Measurements from ENCODE around the gene STRN.
"Not testable (repeated sequence)": the region's sequence is repeated elsewhere in the genome, so short reads cannot be mapped to it uniquely, and the experiment has no call there.

The STRN gene

DNA sequence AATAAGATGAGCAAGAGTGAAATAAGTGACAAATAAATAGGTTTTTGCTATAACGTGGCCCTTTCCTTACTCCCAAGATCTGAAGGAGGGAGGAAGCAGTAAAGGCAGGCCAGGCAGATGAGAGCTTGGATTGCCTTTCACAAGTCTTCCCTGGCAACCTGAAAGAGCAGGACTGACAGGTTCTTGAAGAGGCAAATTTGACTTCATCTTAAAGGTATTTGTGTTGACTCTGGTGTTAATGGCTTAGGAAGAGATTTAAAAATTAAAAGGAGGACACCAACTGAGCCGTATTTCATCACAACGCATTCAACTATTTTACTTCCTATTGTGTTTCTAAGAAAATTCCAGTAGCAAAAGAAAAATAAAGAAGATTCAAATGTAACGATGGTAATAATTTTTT is 3.2 kb downstream of the STRN start:
- no peak for DNase-seq (ENCODE audit: low spot score)

DNA sequence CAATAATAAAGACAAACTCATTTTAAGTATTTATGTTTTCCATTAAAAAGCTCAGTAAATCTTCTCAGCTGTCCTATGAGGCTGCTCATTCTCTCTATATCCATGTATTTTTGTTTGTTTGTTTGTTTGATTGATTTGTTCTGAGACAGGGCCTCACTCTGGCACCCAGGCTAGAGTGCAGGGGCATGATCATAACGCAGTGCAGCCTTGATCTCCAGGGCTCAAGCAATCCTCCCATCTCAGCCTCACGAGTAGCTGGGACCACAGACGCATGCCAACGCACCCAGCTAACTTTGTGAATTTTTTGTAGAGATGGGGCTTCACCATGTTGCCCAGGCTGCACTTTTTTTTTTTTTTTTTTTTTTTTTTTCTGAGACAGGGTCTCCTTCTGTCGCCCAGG is 5.6 kb downstream of the STRN start:
- no peak for DNase-seq (ENCODE audit: low spot score)

DNA sequence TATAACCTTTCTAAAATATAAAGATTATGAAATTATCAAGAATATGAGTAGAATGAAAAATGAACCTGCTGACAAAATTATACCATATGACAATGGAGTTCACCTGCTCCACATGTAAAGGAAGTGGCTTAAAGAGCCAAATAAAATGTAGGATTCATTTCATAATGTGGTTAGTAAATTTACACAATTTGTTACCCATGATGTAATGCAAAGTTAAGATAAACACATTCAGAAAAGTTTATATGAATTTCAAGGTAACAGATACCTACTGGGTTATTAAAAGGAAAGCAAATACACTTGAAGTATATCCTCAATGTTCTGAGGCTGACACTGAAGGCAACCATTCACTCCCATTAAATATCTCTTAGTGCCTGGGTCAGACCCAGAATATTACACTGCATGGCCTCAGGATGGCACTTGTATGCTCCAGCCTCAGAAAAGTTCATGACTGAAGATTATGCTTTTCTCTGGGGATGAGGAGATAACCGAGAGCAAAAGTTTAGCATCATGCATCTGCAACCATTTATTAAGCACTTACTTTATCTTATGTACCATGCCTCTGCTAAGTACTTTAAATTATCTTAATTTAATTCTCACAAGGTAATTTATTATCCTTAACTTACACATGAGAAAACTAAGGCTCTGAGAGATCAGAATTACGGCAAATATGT is 6.2 kb downstream of the STRN start:
- no peak for DNase-seq (ENCODE audit: low spot score)

DNA sequence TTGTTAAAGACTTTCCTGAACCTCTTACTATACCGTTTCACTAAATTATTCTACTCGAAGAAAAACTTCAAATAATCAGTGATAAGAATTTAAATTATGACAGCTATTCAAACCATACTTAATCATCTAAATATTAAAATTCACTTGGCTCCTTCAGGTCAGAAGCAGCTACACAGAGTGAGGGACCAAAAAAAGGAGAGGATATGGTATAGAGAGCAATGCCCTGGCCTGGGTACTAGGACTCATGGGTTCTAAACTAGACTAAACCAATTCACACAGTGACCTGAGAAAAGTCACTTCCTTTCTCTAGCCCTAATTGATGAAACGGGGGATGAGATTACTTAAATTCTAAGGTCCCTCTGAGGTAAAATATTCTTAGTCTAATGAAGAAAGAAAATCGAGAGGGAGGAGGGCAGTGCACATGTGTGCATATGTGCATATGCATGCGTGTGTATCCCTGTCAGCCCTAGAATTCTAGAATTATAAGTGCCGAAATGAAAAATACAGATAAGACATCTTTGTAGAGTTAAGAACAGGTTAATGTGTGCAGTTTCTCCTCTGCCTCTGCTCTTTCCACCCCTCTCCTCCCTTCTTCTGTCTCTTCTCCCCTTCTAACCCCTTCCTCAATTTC is 11.2 kb downstream of the STRN start:
- no peak for DNase-seq (ENCODE audit: low spot score)

DNA sequence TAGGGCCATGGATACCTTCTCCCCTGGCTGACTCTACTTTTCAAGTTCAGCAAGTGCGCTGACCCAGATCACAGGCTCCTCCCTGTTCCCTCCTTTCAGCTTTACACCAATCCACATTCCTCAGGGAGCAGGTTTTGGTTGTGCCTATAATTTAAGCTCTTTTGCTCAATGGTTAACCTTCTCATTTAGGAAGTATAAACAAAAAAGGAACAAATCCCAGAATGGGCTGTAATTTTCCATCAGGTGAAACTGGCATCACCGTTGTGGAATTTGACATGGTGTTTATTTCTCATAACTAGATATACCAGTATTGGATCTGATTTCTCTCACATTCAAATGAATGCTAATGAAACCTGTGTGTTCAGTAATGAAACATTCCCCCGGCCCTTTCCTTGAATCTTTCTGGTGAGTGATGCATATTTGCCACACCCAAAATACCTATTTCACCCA is 13.6 kb downstream of the STRN start:
- no peak for DNase-seq (ENCODE audit: low spot score)

DNA sequence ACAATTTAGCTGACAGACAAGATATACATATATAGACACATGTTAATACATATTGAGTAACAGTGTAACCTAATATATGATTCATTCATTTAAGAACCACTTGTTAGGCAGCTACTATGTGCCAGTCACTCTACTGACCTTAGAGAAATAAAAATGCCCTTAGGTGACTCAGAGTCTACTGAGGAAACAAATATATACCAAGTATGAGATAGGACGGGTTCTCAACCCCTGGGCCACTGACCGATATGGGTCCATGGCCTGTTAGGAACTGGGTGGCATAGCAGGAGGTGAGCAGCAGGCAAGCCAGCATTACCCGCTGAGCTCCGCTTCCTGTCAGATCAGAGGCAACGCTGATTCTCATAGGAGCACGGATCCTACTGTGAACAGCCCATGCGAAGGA is 14.8 kb downstream of the STRN start:
- DNase-seq (ENCODE audit: low spot score): no peak

DNA sequence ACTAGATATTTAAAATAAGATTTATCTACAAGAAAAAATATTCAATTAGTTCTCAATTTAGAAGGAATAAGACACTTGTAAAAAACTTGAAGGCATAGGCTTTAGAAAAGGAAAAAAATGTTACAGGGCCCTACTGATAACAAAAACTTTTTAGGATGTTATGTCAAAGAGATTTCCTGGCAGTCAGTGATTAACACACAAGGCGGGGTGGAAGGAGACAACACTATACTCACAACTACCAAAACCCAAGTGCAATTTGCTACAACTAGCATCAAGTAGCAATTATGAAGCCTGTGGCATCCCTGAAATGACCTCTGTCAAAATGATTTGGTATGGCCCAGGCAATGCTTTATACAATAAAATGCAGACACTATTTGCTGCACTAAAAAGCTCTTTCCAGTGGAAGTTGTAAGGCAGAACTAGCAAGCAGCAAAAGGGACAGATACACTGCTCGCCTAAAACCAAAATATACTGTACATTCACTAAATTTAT is 15.3 kb downstream of the STRN start:
- no peak for DNase-seq (ENCODE audit: low spot score)

DNA sequence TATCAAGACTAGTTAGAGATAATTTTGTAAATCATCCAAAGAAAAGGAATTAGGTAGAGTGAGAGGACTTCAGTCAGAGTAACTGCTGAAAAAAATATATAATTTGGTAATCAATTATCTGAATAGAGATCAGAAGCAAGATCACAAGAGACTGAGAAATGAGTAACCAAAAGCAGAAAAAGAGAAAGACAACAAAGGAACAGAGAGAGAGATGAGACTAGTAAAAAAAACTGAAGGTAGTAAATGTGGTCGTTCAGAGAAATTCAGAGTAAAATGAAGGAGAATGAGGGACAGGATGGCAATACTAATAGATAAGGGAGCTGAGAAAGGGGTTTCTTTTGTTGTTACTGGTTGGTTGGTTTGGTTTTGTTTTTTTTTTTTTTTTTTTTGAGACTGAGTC is 16.5 kb downstream of the STRN start:
- DNase-seq (ENCODE audit: low spot score): no peak

DNA sequence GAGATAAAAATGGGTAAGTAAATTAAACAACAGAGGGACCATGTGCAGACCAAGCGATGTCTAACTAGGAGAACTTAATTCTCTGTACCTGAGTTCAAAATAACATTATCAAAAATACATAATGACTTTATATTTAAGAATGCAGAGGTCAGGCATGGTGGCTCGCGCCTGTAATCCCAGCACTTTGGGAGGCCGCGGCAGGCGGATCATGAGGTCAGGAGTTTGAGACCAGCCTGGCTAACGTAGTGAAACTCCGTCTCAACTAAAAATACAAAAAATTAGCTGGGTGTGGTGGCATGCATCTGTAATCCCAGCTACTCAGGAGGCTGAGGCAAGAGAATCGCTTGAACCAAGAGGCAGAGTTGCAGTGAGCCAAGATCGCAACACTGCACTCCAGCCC is 21.1 kb downstream of the STRN start:
- not testable (repeated sequence) for DNase-seq (ENCODE audit: low spot score)

DNA sequence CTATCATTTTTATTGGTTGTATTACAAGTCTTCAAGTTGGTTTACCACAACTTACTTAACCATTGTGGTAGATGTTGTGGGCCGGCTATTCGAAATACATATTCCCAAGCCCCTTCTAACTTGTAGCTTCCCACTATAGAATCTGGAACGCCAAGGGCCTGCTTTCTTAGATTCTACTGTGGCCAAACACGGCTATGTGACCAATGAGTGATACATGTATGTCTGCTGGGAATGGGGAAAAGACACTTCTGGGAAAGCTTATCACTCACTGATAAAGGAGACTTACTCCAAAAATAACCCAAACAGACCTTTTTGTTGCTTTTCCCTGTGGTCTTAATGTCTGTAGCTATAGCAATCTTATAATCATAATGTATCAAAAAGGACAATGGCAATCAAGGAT is 24.5 kb downstream of the STRN start:
- DNase-seq (ENCODE audit: low spot score): no peak

DNA sequence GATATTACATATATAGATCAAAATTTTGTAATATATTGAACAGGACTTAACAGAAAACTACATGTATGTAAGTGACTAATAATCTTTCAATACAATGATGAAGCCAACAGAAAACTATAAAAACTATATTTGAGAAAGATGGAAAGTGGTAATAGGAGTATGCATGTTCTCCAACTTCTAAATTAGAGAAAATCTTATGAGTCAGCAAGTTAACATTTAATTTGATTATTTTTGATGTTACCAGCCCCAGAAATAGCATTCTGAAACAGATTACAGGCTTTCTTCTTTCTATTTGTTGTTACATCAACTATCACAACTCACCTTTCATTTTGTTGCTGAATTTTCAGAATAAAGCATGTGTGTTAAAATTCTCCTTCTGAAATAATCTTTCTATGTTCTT is 29.8 kb downstream of the STRN start:
- not testable (repeated sequence) for DNase-seq (ENCODE audit: low spot score)

DNA sequence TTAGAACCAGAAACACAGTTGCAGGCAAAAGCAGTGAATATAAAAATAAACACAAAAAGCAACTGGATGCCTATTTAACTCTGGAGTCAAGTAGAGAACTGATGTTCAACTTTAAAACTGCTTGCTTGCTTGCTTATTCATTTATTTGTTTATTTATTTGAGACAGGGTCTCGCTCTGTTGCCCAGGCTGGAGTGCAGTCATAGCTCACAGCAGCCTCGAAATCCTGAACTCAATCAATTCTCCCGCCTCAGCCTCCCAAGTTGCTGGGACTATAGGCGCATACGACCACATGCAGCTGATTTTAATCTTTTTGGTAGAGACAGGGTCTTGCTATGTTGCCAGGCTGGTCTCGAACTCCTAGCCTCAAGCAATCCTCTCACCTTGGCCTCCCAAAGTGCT is 34.6 kb downstream of the STRN start:
- DNase-seq (ENCODE audit: low spot score): not testable (repeated sequence)

DNA sequence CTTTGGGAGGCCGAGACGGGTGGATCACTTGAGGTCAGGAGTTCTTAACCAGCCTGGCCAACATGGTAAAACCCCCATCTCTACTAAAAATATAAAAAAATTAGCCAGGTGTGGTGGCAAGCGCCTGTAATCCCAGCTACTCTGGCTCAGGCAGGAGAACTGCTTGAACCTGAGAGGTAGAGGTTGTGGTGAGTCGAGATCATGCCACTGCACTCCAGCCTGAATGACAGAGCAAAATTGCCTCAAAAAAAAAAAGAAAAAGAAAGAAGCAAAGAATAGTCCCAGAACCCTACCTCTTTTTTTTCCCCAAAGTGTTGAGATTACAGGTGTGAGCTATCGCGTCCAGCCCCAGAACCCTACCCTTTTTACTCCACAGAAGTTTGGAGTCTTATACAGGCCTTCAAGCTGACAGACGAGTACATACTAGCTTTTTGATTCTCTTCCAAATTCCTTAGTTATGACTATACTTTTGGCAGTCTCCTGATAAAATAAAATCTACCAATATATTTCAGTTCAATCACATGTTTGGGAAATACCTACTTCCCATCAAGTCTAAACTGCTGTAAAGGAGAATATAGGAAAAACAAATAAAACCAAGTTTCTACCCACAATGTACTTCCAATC is 35.4 kb downstream of the STRN start:
- DNase-seq (ENCODE audit: low spot score): not testable (repeated sequence)

DNA sequence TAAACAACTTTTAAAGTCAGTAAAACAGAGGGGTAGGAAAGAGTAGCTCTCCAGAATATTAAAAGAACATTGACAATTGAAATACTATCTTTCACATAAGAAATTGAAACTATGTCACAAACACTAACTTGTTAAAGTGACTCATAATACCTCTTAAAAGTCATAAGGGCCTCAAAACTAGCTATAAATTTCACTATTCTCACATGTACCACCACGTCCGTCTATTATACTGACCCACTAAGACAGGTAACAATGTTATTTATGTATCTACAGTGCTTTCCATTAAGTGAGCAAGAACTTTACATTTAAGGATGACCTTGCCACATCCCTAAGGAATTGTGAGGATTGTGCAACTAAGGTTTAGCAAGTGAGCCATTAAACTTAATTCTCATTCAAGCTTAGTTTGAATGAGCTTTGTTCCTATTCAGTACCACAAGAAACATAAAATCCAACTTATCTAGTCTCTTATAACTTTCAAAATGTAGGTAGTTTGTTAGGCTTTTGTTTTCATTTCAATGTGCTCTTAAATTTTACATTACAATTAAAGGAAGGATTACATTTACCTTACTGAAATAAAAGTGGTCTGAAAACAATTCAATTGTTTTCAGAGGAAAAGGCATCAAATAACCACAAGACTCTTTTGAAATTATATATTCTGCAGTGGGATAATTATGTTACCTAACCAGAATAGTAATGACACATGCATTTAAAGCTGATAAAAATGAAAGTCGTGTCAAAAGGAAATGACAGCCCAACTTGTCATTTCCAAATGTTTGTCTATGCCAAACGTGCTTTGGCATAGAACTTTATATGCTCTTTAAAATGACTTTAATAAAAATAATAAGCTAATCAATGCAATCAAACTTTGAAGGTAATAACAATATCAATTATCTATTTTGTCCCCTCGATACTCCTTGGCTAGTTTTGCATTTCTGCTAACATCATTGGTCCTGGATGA is 39.9 kb downstream of the STRN start:
- not testable (repeated sequence) for DNase-seq (ENCODE audit: low spot score)

DNA sequence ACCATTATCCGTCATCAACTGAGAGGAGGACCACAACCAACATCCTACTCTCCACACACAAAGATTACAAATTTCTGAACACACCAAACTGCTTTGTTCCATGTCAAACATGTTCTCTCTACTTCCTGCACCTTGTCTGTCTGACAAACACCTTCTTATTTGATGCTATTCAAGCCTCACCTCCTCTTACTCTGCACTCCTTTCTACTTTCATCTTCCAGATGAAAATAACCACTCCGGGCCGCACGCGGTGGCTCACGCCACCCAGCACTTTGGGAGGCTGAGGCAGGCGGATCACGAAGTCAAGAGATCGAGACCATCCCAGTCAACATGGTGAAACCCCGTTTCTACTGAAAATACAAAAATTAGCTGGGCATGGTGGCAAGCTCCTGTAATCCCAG is 43.7 kb downstream of the STRN start:
- DNase-seq (ENCODE audit: low spot score): not testable (repeated sequence)

DNA sequence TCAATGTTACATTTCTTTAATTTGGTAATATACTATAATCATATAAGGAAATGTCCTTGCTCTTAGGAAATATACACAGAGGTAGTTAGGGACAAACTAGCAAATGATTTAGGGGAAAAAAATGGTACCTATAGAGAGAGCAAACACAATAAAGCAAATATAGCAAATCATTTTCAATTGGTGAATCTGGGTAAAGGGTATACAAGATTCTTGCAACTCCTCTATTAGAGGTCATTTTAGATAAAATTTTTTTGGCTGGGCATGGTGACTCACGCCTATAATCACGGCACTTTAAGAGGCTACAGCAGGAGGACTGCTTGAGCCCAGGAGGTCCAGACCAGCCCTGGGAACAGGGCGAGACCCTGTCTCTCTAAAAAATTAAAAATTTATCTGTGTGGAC is 44.4 kb downstream of the STRN start:
- no peak for DNase-seq (ENCODE audit: low spot score)

DNA sequence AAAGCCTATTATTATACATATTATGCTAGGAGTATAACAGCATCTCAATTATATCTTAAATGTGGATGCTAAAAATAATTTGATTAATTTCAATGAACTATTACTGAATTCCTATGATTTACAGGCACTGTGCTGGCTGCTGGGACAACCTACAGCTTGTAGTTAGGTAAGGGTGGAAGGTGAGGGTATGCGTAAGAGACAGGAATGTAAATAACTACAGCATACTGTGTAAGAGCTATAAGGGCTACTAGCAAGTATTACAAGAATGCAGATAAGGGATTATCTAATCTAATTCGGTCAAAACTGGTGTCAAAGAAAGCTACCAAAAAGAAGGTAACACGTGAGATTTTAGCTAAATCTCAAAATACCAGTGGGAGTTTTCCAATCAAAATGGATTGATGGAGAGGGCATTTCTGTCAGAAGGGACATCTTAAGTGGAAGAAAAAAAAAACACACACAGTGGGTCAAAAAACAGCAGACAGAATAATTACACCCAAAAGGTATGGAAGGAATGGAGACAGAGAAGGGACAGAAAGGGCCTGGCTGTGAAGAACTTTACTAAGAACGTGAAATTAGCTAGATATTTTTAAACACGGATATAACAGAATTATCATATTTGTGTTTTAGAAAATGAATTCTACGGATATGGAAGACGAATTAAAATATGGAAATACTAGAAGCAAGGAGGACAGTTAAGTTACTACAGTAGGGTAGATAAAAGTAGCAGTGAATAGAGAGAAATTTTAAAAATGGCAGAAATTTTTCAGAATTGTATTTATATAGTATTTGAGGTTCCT is 47.1 kb downstream of the STRN start:
- DNase-seq (ENCODE audit: low spot score): peak; percentile 23

DNA sequence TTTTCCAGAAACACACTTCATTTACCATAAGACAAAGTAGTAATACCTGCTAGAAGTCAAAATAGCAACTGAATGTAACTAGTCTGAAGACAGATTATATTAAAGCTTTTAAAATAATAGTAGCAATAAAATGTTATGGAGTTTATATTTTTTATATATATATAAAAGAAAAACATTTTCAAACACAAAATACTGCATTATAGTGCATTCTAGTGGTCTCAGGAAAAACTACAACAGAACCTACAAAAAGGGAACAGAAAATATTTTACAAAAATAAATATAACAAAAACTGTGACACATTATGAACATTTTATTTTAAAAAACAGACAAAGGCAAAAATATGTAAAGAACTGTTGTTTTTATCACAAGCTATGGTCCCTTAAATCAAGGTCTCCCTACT is 48.0 kb downstream of the STRN start:
- DNase-seq (ENCODE audit: low spot score): no peak

DNA sequence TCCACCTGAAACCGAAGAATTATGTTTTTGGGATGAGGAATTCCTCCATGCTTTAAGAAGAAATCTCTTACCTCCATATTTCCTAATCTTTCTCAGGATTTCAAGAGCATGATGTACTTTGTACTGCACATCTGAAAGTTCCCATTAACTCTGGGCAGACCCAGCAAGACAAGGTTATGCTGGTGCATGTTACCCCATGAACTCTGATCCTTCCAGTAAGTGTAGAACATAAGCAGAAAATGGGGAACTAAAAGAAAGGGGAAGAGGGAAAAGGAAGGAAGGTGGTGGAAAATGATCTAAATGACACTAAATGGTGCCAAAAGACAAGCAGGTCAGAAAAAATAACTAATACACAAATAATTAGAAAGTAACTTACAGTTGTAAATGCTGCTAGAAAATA is 50.7 kb downstream of the STRN start:
- no peak for DNase-seq (ENCODE audit: low spot score)

DNA sequence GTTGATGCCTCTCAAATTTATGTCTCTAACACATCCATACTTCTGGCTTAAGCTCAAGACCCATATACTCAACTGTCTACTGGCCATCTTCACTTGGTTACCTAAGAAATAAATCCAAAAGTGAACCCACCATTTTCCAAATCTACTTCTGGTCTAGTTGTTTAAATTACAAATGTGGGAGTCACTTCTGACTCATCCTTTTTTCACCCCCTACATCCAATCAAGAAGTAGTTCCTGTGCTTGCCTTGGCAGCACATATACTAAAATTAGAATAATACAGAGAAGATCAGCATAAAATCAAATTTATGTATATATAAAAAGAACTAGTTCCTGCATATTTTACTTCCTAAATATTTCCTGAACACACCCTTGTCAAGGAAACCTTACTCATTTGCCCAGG is 53.6 kb downstream of the STRN start:
- no peak for DNase-seq (ENCODE audit: low spot score)

DNA sequence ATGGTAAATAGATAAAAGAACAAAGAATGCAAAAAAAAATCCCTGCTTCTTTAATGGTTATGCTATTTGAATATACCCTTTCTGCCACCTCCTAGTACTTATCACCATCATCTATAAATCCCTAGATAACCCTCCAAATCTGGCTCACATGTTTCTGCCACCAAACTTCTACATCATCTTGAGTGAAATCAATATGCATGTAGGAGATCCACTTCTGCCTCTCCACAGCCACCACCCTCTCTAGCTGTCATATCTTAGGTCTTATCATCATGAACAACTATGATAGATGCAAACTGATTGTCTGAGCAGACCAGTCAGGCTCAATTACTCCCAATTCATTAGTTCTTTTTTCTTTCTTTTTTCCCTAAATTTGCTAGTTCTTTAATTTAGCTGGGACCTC is 55.3 kb downstream of the STRN start:
- DNase-seq (ENCODE audit: low spot score): no peak
